ENCODE measurements around the gene TSPAN32. TPM values are rescaled to one million over a fixed set of nuclear protein-coding genes. Genes with fewer than 3 reads are reported as not detected.

Gene TSPAN32
- polyA plus RNA-seq, 1 experiment: 0.42 TPM

DNA sequence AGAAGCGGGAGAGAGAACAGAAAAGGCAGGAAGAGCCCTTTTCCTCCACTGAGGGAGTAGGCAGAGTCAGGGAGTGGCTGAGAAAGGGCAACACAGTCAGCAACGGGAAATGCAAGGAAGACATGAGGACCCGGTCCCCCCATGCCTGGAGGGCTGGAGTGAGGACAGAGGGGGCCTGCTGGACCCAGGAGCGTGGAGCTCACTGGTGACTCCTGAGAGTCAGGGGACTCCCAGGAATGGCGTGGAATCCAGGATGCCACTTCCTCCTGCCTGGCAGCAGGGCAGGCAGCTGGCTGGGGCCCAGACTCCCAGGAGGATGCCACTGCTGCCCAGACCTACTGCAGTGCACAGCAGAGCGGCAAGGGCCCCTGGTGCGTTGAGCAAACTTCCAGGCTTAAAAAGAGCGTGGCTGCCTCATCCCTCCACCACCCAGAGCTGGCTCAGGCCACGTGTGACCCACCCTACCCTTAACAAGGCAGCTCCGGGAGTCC, 11.4 kb upstream of the TSPAN32 start:
- ChIA-PET POLR2A (no interaction called here), CTCF (interaction anchor here (1.2 to 3.1 kb wide), 2 partner anchors 9 to 130 kb away, joined by 3 to 16 read pairs; no protein-coding TSS in a partner anchor)

DNA sequence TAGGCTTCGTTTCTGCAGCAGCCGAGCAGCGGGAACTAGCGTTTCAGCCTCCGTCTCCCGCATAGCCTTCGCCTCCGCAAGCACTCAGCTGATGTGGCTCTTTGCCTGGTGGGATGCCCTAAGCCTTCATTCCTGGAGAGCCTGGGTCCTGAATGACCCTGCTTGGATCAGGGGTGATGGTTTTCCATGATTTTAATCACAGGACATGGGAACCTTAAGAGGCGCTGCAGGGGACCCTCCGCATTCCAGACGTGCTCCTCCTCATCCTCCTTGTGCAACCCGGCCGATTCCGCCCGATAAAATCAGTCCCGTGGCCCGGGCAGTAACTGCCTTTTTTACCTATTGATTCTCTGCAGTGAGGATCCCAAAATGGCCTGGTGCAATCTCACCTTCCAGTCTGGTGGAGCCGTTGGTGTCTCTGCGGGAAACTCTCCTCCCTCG, 8.3 kb upstream of the TSPAN32 start:
- CTCF ChIA-PET: interaction anchor here (3.6 kb wide), 1 partner anchor 12 kb away, joined by 15 read pairs; no protein-coding TSS in a partner anchor
- Histone ChIP-seq H3K27me3 (ENCODE audit: control insufficient read depth, insufficient read depth, low read length) (peaks cover 3% of the 10 kb centered on the region; the same call in 1 of the 2 replicates), H3K36me3 (ENCODE audit: control insufficient read depth, insufficient read depth, low read length) (no peaks in the 10 kb centered on the region), H3K4me3 (ENCODE audit: low read depth, low read length) (no peak overlapping the region)
- POLR2A ChIA-PET: no interaction called here
- DNase-seq (ENCODE audit: low read depth): no peak
- TF ChIP-seq, protein P1, sequence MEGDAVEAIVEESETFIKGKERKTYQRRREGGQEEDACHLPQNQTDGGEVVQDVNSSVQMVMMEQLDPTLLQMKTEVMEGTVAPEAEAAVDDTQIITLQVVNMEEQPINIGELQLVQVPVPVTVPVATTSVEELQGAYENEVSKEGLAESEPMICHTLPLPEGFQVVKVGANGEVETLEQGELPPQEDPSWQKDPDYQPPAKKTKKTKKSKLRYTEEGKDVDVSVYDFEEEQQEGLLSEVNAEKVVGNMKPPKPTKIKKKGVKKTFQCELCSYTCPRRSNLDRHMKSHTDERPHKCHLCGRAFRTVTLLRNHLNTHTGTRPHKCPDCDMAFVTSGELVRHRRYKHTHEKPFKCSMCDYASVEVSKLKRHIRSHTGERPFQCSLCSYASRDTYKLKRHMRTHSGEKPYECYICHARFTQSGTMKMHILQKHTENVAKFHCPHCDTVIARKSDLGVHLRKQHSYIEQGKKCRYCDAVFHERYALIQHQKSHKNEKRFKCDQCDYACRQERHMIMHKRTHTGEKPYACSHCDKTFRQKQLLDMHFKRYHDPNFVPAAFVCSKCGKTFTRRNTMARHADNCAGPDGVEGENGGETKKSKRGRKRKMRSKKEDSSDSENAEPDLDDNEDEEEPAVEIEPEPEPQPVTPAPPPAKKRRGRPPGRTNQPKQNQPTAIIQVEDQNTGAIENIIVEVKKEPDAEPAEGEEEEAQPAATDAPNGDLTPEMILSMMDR (IDR thresholded peaks at IDR 0.05; ENCODE audit: insufficient read depth, low read depth, low read length): no peak

More for the DNA sequence above, 11.4 kb upstream of the TSPAN32 start:
- no peaks in the 10 kb centered on the region for H3K36me3 ChIP-seq (ENCODE audit: control insufficient read depth, insufficient read depth, low read length)
- TF ChIP-seq, protein P1 (IDR thresholded peaks at IDR 0.05; ENCODE audit: insufficient read depth, low read depth, low read length): no peak
- DNase-seq (ENCODE audit: low read depth): no peak
- no peak overlapping the region for H3K4me3 ChIP-seq (ENCODE audit: low read depth, low read length)
- H3K27me3 ChIP-seq (ENCODE audit: control insufficient read depth, insufficient read depth, low read length): peaks cover 2% of the 10 kb centered on the region

- ChIA-PET POLR2A (no interaction called here), CTCF (interaction anchor here (1.1 to 3.6 kb wide), 3 partner anchors 11 to 127 kb away, joined by 3 to 15 read pairs (median 4); no protein-coding TSS in a partner anchor)
- Histone ChIP-seq H3K4me3 (ENCODE audit: low read depth, low read length) (no peak overlapping the region), H3K36me3 (ENCODE audit: control insufficient read depth, insufficient read depth, low read length) (no peaks in the 10 kb centered on the region), H3K27me3 (ENCODE audit: control insufficient read depth, insufficient read depth, low read length) (peaks cover 2% of the 10 kb centered on the region; the same call in 1 of the 2 replicates)
- no peak for DNase-seq (ENCODE audit: low read depth)
- TF ChIP-seq, protein P1 (IDR thresholded peaks at IDR 0.05; ENCODE audit: insufficient read depth, low read depth, low read length): no peak
Observed at GRCh38 chr11:2293984-2294925, 7.6 kb upstream of the TSPAN32 start.

- ChIA-PET CTCF (interaction anchor here (1.1 to 3.6 kb wide), 3 partner anchors 10 to 126 kb away, joined by 3 to 15 read pairs (median 4); no protein-coding TSS in a partner anchor), POLR2A (no interaction called here)
- no peak overlapping the region for H3K4me3 ChIP-seq (ENCODE audit: low read depth, low read length)
- H3K27me3 ChIP-seq (ENCODE audit: control insufficient read depth, insufficient read depth, low read length): peaks cover 2% of the 10 kb centered on the region; the same call in 1 of the 2 replicates
- TF ChIP-seq, protein P1 (IDR thresholded peaks at IDR 0.05; ENCODE audit: insufficient read depth, low read depth, low read length): no peak
- H3K36me3 ChIP-seq (ENCODE audit: control insufficient read depth, insufficient read depth, low read length): no peaks in the 10 kb centered on the region
- DNase-seq (ENCODE audit: low read depth): no peak
Observed at GRCh38 chr11:2294926-2295290, 6.9 kb upstream of the TSPAN32 start.

Measured in BJ (cell line).